Fibroblast of lung (primary cell): ENCODE measurements around the gene STRA8.
A peak's percentile ranks its signal among the peaks of the same experiment; 100 is the strongest.

ENCODE experiments used
- CTCF ChIP-seq, 2 donors: IDR thresholded peaks in 1 of 2; conservative IDR thresholded peaks in 1 of 2; 1 replicate in 1 of 2; 2 replicates in 1 of 2; pipeline ENCODE4 v1.5.1; 2011 to 2012; ENCODE audit warnings: low read length in 2 of 2, control low read depth in 1 of 2, inconsistent platforms in 1 of 2, low read depth in 1 of 2, mild to moderate bottlenecking in 1 of 2
- EZH2 ChIP-seq: IDR thresholded peaks from 2 replicates; pipeline ENCODE4 v1.5.1; 2012; ENCODE audit warnings: low read length, control low read depth, mild to moderate bottlenecking; ENCODE audit errors: missing control alignments

- TF ChIP-seq CTCF (conservative IDR thresholded peaks at IDR 0.05 in 1 of 2, IDR thresholded peaks at IDR 0.05 in 1 of 2; ENCODE audit: low read depth in 1 of 2, low read length in 2 of 2) (peak; percentile 35 to 36), EZH2 (no peak)
Observed at GRCh38 chr7:135238112-135238744, 4.6 kb downstream of the STRA8 start.
